Stimulated activated CD4-positive, alpha-beta T cell treated with anti-CD3 and anti-CD28 coated beads, Interleukin-12 subunit alpha, Interleukin-12 subunit beta, amount 100 ng/mL, for 48 hours (primary cell): Measurements from ENCODE around the gene HORMAD2.

Experiments
- DNase-seq, 3 donors: peaks; one replicate each; pipeline ENCODE4 v3.0.0-alpha.2; 2020; ENCODE audit warnings: low read depth in 2 of 3, low spot score in 1 of 3

Gene HORMAD2

DNA sequence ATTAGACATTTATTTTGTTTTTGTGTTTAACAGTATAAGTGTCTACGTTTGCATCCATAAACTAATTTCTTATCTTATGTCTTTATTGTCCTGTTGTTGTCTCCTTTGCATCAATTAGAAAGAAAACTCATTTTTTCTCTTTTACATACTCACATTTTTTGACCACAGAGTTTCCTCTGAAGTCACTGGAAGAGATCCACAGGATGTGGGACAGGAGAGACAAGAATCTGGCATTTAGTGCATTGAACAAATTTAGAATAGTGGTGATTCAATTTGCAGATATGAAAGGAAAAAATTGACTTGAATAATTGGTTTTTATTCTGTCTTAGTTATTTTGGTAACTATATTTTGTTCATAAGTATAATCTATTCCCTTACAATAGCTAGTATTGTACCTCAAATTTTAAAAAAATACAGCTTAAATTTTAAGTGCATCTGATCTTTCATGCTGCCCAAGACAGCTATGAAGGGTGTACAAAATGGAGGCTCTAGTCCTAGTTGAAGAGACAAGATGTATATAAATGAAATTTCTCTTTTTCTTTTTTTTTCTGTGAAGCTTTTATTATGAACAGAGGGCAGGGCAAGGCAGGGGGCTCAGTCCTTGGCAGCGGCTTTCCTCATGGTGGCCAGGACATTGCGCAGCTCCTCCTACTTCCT, 24.4 kb downstream of the HORMAD2 start:
- no peak for DNase-seq

DNA sequence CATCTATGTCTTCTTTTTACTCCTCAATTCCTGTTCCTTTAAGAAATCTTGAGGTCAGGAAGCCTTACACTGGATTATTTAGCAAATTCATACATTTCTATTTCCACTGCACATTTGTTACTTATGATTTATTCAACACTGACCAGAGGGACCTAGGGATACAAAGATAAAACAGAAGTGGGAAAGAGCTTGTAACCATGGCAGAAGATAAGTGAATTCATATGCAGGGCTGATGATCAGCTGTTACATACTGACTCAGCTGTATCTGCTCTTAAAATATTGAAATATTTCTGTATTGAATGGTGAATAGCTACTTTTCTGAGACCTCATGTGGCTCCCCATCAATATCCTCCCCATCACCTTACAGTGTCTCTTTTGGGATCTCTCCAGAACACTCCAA, 25.2 kb downstream of the HORMAD2 start:
- no peak for DNase-seq

GRCh38 chr22:30113494-30113893, 33.2 kb downstream of the HORMAD2 start:
- no peak for DNase-seq

DNA sequence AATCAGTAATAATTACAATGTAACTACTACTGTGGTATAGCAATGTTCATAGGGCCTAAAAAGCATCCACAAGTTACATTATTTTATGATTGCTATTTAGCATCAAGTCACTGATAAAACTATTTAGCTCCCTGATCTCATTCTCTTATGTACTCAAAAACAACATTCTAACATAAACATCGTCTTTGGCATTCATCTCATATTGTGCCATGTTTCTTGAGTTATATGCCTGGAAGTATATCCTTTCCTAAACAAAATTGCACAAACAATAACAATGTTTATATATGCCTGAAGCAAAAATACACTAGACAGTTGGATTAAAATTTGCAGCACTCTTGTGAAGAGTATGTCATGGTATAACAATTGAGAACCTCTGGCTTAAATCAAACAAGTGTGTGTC, 34.1 kb downstream of the HORMAD2 start:
- DNase-seq = no peak

- no peak for DNase-seq
These were observed 35.4 kb downstream of the HORMAD2 start for GRCh38 chr22:30115705-30116104.

DNA sequence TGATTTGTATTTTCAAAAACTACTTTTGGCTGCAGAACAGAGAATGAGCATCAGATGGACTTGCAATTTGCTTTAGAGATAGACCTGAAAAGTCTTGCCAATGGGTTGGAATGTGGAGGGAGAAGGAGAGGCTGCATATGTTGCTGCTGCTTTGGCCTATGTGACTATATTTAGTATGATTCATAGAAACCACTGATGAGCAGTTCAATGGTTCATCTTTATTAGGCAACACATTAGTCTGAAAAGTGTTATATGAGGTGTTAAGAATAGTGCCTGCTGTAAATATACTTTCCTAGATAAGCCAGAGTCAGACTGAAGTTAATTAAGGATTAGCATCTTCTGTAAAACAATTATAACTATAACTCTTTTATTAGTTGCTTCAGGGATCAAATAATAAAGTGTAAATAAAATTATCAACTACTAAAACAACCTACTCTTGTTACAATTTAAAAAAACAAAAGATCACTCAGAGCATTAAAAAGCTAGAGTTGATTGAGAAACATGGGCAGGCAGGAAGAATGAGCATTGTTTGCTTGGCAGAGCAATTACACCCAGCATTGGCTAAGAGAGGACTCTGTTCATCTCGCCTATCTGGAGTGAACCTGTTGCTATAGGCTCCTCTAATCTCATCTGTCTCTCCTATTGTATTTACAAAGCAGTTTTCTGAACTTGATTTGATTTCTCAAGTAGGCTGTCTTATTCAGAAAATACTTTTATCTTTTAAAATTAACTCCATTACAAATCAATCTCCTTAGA, 36.3 kb downstream of the HORMAD2 start:
- DNase-seq = no peak

DNA sequence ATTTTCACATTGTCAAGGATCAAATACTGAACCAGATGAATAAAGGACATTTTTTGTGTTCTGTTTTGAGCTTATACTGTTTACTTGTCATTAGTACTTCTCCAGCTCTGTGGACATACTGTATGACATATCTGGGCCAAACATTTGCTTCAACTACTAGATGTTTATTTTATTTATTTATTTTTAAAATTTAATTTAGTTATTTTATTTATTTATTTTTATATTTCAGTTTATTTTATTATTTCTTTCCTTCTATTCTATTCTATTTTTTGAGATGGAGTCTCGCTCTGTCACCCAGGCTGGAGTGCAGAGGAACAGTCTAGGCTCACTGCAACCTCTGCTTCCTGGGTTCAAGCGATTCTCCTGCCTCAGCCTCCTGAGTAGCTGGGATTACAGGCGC, 37.0 kb downstream of the HORMAD2 start:
- DNase-seq = no peak

- no peak for DNase-seq
These were observed 38.0 kb downstream of the HORMAD2 start for GRCh38 chr22:30118291-30118690.

DNA sequence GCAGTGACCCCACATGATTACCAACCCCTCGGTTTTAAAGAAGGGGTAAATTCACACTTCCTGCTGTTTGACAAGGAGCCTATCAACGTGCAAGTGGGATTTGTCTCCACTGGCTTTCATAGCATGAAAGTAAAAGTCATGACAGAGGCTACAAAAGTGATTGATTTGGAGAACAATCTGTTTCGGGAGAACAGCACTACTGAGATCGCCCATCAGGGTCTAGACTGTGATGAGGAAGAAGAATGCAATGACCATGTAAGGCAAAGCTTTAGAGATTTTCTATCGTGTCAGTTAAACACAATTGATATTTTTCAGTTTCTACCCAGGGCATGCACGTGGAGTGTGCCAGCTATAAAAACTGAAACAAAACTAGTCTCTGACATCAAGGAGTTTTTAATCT, 41.7 kb downstream of the HORMAD2 start:
- no peak for DNase-seq

DNA sequence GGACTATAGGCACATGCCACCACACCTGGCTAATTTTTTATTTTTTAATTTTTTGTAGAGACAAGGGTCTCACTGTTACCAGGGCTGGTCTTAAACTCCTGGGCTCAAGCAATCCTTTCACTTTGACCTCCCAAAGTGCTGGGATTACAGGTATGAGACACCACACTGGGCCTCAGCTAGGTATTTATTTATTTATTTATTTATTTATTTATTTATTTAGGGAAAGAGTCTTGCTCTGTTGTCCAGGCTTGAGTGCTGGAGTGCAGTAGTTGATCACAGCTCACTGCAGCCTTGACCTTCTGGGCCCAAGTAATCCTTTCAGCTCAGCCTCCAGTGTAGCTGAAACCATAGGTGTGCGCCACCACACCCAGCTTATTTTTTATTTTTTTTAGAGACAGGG, 43.2 kb downstream of the HORMAD2 start:
- DNase-seq = no peak

DNA sequence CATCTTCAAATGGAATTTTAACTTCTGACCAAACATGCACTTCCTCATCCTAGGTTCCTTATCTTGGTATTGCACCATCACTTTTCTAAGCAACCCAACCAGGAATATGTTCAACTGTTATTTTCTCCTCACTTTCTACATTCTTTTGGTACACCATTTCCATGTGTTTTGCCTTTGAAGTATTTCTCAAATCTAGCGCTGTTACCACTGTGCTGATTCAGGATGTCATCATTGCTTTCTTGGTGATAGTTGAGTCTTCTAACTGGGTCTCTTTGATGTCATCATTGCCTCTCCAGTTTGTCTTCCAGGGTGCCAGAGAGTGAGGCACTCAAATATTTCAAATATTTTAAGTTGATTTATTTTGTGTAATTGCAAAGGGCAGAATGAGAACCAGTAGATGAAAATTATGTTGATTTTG, 47.5 kb downstream of the HORMAD2 start:
- DNase-seq = no peak

DNA sequence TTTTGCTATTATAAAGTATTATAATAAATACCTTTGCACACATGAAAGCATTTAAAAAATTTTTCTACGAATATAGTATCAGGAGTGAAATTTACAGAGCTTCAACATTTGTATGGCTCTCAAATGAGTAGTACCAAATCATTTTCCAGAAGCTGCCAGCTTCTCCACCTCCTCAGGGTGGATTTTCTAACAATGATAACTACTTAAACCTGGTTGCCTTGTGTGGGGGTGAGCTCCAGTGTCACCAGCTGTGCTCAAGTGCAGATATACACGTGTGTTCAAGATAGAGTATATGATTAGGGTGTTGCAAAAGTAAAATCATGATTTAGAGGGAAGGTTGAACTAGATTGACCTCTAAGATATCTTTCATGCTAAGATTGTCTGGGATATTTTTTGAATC, 48.2 kb downstream of the HORMAD2 start:
- no peak for DNase-seq

DNA sequence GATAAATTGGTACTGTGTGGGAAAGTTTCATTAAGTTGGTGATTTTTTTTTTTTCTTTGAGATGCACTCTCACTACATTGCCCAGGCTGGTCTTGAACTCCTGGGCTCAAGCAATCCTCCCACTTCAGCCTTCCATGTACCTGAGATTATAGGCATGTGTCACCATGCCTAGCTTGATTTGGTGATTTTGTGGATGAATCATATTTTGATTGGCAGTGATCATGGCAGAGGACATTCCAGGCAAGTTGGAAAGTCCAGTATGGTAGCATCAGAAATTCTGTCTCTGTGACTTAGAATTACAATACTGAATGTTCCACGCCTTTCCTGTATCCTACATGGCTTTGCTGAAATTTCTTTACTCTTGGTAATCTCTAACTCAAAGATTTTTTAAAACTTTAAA, 49.4 kb downstream of the HORMAD2 start:
- no peak for DNase-seq

DNA sequence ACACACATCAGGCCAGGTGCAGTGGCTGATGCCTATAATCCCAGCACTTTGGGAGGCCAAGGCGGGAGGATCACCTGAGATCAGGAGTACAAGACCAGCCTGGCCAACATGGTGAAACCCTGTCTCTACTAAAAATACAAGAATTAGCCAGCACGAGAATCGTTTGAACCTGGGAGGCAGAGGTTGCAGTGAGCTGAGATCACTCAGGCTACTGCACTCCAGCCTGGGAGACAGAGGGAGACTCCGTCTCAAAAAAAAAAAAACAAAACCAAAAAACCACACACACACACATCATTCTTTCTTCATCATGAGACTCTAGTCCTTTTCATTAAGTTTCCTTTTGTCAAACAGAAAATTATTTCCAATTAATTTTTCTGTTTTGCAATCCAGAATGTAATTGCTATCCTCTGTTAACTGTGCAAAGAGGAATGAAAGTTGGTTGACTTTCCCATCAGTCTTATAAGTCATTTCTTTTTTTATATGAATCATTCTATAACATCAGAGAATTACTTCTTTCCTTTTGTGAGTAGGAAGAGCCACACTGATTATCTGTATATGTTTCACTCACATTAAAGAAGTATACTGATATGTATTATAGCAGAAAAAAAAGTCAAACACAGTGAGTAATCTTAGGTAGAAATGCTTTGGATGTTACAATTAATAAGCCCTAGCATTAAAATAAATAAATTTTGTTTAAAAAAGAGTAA, 52.2 kb downstream of the HORMAD2 start:
- no peak for DNase-seq

GRCh38 chr22:30140414-30140813, 60.1 kb downstream of the HORMAD2 start:
- DNase-seq = no peak

DNA sequence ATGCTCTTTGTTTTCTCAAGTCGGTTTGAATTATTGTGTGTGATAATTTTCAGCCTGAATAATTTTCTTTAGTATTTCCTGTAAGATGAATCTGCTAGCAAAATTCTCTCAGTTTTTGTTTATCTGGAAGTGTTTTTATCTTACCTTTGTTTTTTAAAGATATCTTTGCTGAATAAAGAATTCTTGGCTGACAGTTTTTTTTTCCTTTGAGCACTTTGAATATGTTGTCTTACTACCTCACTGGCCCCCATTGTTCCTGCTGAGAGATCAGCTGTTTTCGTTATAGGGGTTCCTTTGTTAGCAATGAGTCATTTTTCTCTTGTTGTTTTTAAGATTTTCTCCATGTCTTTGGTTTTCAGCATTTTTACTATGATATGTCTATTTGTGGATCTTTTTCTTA, 63.0 kb downstream of the HORMAD2 start:
- no peak for DNase-seq

DNA sequence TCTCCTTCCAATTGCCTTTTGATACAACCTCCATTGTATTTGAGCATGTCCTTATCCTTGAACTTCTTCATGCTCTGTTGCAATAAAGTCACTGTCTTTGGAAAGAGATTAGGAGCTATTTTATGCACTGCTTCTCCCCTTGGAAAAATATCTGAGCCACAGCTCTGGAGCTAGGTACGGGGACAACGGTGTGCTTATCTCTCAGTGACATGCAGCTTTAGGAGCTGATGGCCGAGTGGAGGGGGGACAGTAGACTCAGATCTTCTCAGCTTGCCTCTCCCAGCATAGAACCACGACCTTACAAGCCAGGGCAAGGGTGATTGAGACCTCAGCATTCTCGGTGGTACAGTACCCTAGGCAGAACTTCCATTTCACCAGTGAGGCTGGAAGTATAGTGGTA, 64.1 kb downstream of the HORMAD2 start:
- no peak for DNase-seq

- DNase-seq = no peak
These were observed 69.9 kb downstream of the HORMAD2 start for GRCh38 chr22:30150212-30150611.

DNA sequence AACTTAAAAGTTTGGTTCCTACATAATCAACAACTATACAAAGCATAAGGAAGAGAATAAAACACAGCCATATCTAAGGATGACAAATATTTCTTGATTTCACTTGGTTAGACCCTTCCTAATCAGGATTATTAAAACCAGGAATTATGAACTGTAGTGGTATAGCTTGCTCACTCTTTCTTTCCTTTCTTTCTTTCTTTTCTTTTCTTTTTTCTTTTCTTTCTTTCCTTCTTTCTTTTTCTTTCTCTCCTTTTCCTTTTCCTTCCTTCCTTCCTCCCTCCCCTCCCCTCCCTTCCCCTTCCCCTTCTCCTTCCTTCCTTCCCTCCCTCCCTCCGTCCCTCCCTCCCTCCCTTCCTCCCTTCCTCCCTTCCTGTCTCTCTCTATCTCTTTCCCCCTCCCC, 78.0 kb downstream of the HORMAD2 start:
- DNase-seq = no peak

DNA sequence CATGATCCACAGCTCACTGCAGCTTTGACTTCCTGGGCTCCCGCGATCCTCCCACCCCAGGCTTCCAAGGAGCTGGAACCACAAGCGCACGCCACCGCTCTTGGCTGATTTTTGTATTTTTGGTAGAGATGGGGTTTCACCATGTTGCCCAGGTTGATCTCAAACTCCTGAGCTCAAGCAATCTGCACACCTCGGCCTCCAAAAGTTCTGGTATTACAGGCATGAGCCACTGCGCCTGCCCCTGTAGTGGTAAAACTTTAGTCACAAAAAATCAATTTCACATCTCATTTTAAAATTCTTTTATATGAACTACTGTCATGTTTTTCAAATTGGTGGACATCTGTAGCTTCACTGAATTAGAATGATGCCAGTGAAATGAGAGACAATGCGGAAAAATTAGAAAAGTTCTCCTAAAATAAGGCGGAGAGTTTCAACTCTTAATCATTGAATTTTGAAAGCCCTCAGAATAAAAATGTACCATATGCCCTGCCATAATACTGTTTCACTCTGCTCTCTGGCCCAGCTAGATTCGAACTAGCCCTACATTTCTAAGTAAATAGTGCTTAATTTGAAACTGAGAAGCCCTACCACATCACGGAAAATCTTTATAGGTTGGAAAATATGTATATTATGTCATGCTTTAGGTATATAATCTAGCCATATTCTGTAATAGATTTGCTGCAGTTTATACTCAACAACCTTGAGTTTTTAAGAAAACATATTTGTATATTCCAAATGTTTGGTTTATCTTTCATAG, 78.7 kb downstream of the HORMAD2 start:
- no peak for DNase-seq

- DNase-seq = no peak
These were observed 79.5 kb downstream of the HORMAD2 start for GRCh38 chr22:30159561-30160353.
